ENCODE results near the gene METTL24. TPM values are rescaled to one million over a fixed set of nuclear protein-coding genes. Genes with fewer than 3 reads are reported as not detected.
A peak's percentile ranks its signal among the peaks of the same experiment; 100 is the strongest.

METTL24 gene
- total and polyA plus RNA-seq, 2 of the 8 experiments (the other 6 are each of a cell fraction or from before 2014, with no cell fraction given), result 0.30 to 0.39 TPM

DNA sequence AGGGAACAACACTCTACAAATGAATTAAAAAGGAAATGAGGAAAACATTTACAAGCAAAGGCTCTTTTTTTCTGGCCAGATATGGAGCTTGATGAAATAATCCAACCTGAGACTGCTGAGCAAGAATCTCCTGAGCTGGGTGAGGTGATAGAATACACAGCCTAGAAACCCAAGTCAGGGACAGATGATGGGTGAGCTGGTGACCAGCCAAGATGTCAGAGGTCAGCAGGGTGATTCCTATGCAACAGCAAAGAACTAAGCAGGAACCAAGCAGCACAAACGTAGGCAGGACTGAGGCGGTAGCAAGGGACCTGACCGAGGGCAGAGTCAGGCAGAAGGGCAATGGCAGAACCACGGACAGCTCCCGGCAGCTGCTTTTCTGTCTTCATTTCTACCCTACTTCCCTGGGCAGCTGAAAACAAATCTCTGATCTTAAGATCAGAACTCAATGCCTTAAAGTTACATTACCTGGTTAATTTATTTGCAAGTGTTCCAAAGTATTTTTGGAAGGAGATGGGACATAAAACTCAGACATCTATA, 102.9 kb downstream of the METTL24 start:
- POLR2A ChIA-PET (ENCODE audit: partially characterized antibody), result interaction anchor here (0.7 to 1.4 kb wide), 2 partner anchors 15 to 216 kb away, joined by 3 to 4 read pairs; no protein-coding TSS in a partner anchor
- WGBS, 2 experiments (ENCODE audit: extremely low coverage in 1 of 2, insufficient coverage in 1 of 2, insufficient read length in 1 of 2, insufficient replicate concordance in 2 of 2, low coverage in 1 of 2, low lambda C conversion rate in 2 of 2, missing lambda C conversion rate in 1 of 2), result 47% methylated on average over 5 of the region's 5 CpGs; no CpG with 5 or more reads in 1 of the 2 experiments
- H2BK15ac ChIP-seq (ENCODE audit: low read length), result no peak overlapping the region

More for the DNA sequence above, 102.9 kb downstream of the METTL24 start:
- Histone ChIP-seq H3K4me1 (replicated peaks in 1 of 4; ENCODE audit: control insufficient read depth in 3 of 4, insufficient read depth in 4 of 4, low read length in 3 of 4) (peaks cover 0 to 2% (median 0%) of the 10 kb centered on the region in 4 experiments; a peak in 1 of 7 replicates), H3K14ac (ENCODE audit: insufficient read length) (no peak overlapping the region), H2BK12ac (ENCODE audit: low read depth, low read length) (no peak overlapping the region), H3K27me3 (replicated peaks in 1 of 4; ENCODE audit: control insufficient read depth in 3 of 4, extremely low read depth in 1 of 4, insufficient read depth in 3 of 4, low read length in 3 of 4) (no peaks in the 10 kb centered on the region), H3K79me2 (ENCODE audit: control insufficient read depth in 1 of 2, insufficient read depth in 2 of 2, low read length in 2 of 2) (no peaks in the 10 kb centered on the region), H2AFZ (ENCODE audit: low read length) (no peak overlapping the region), H2BK5ac (ENCODE audit: low read depth, low read length) (no peak overlapping the region), H3K9ac (replicated peaks in 1 of 4; ENCODE audit: extremely low read depth in 1 of 4, low read depth in 3 of 4, low read length in 3 of 4) (no peak overlapping the region), H4K20me1 (replicated peaks in 1 of 2; ENCODE audit: control insufficient read depth in 1 of 2, insufficient read depth in 2 of 2, low read length in 2 of 2) (peaks cover 0 to 1% of the 10 kb centered on the region in 2 experiments), H3K27ac (ENCODE audit: low read depth, low read length) (no peak overlapping the region), H2AK5ac (ENCODE audit: low read depth, low read length) (no peak overlapping the region), H3K56ac (replicated peaks; ENCODE audit: insufficient read length, low read depth, low read length) (no peak overlapping the region), H2BK20ac (ENCODE audit: low read length) (no peak overlapping the region), H3K23ac (ENCODE audit: insufficient read length) (no peak overlapping the region), H3K4me2 (ENCODE audit: insufficient read depth in 1 of 2, low read depth in 2 of 2, low read length in 2 of 2) (no peak overlapping the region), H3K79me1 (ENCODE audit: low read depth, low read length) (peaks cover 2% of the 10 kb centered on the region; the same call in 1 of the 2 replicates), H3K9me3 (ENCODE audit: insufficient read depth in 2 of 2, low read depth in 1 of 2, low read length in 1 of 2) (peaks cover 5 to 6% of the 10 kb centered on the region in 2 experiments; a peak in 2 of 4 replicates), H3K36me3 (ENCODE audit: control insufficient read depth in 2 of 4, insufficient read depth in 4 of 4, low read length in 3 of 4) (no peaks in the 10 kb centered on the region), H4K5ac (ENCODE audit: insufficient read length, low read depth, low read length) (no peak overlapping the region), H3K4ac (replicated peaks; ENCODE audit: insufficient read length, low read depth, low read length) (no peak overlapping the region), H2BK120ac (replicated peaks; ENCODE audit: low read depth, low read length) (no peak overlapping the region), H3K23me2 (ENCODE audit: low read depth, low read length) (no peaks in the 10 kb centered on the region; the same call in 1 of the 2 replicates), H4K8ac (ENCODE audit: extremely low read depth, insufficient read depth, low read length) (no peak overlapping the region), H3K4me3 (ENCODE audit: extremely low read depth in 1 of 4, insufficient read depth in 2 of 4, low read depth in 3 of 4, low read length in 4 of 4) (no peak overlapping the region), H4K91ac (replicated peaks; ENCODE audit: insufficient read length, low read length) (no peak overlapping the region), H3K18ac (ENCODE audit: extremely low read depth, low read length) (no peak overlapping the region)
- CTCF ChIA-PET (ENCODE audit: partially characterized antibody), result interaction anchor here (0.9 to 1.8 kb wide), 2 partner anchors 9 to 86 kb away, joined by 4 read pairs; no protein-coding TSS in a partner anchor
- FAIRE-seq, result peak; percentile 19
- TF ChIP-seq SIN3A (conservative IDR thresholded peaks at IDR 0.05 in 1 of 2, IDR thresholded peaks at IDR 0.05 in 1 of 2; ENCODE audit: low read depth in 1 of 2, low read length in 2 of 2), result peak; percentile 74 to 86; a peak in 2 of 4 replicates
- TF ChIP-seq RAD21 (IDR thresholded peaks at IDR 0.05 in 1 of 2, conservative IDR thresholded peaks at IDR 0.05 in 1 of 2; ENCODE audit: low read depth in 2 of 2, low read length in 2 of 2), result peak in 1 of 2 experiments; percentile 21; a peak in 1 of 4 replicates
- TF ChIP-seq SRF (IDR thresholded peaks at IDR 0.05; ENCODE audit: low read depth, low read length), result no peak
- TF ChIP-seq, protein P1, sequence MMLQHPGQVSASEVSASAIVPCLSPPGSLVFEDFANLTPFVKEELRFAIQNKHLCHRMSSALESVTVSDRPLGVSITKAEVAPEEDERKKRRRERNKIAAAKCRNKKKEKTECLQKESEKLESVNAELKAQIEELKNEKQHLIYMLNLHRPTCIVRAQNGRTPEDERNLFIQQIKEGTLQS (IDR thresholded peaks at IDR 0.05; ENCODE audit: insufficient read depth, low read depth, low read length), result no peak
- no peak for TF ChIP-seq POLR2A (IDR thresholded peaks at IDR 0.05; ENCODE audit: control extremely low read depth in 1 of 2, low read depth in 2 of 2, low read length in 2 of 2)
- no peak for TF ChIP-seq TAF7 (optimal IDR thresholded peaks at IDR 0.05; ENCODE audit: borderline replicate concordance, low read depth, low read length)
- TF ChIP-seq CBX5 (IDR thresholded peaks at IDR 0.05; ENCODE audit: low read depth, low read length), result no peak
- TF ChIP-seq SP2 (IDR thresholded peaks at IDR 0.05; ENCODE audit: low read length), result no peak
- TF ChIP-seq KDM1A (IDR thresholded peaks at IDR 0.05; ENCODE audit: borderline replicate concordance, low read length), result no peak
- peak; percentile 34 to 77 for DNase-seq (ENCODE audit: low read depth in 1 of 2, low spot score in 2 of 2)
